Right renal pelvis (tissue), 4 donors: Measurements from ENCODE around the gene DNHD1. TPM values are rescaled to one million over a fixed set of nuclear protein-coding genes. Genes with fewer than 3 reads are reported as not detected.

Source experiments
- DNase-seq, 4 donors: peaks; one replicate each; pipeline ENCODE4 v3.0.0-alpha.2; 2013; ENCODE audit warnings: low read depth in 4 of 4, low spot score in 3 of 4, missing footprints in 1 of 4
- polyA plus RNA-seq, 4 donors: library from polyadenylated mRNA; unstranded; fragments of 120-200 nt; gene quantifications; one replicate each; pipeline ENCODE4 v1.2.1, GENCODE V29; 2013; ENCODE audit not compliant: insufficient read length in 4 of 4

Gene DNHD1, protein sequence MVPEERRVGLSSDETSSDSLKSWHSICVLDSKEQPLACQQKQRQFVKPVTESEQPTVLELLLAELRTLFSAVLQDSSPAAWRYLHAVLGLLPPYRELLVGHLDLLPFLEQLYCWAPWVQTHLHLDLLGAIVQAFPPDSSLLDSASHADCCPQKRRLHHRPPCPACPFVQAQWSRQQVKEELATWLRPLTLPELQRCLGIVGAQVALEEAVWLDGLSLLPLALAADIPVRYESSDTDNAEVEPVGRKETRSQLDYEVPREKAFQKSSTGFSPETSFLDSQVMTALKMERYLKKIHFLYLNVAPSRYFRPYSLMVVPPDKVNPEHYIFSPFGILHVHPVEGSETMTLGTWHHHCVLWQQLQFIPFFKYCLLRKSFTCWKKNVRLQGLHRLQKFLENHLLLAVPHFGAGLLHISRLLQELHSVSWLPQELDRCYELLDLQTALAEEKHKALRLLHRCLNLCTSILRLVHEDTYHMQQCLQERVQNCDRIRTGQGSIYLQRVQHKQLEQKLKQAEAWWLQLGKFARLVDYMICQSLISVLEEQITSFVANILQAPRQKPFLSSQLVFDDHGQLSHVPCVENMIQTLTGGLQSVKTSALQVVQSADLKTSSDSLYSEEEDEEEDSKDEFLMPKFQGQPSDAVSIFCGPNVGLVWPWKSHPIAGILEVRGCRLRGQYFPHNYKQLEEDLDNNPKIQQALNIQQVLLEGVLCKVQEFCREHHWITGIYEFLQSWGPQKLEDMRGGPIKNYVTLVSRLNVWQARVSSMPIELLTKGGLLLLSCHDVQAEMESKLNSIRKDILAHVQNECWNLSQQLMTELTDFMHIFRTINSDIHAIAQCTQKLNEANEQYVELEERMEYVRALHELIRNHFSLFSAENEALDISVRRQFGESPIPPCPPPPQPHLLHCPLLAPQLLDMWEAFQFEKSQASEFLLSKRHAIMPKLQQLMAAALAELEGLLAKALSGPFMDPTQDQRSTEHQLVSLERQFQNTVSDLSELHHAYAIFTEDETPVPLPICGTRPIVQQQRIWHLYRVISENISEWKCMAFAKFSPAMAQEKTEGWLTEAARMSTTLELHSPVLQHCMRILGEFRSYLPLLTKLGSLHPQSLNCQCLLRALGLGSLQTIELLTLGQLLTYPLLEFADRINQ (N-terminal part only)
- polyA plus RNA-seq: 1 to 10 TPM; 5.8 to 9.7 (median 7.5) TPM

- DNase-seq: no peak
Observed at GRCh38 chr11:6497069-6497839, at the start of gene DNHD1. TSS of gene DNHD1 (plus strand) at chr11:6497280. CDS start at chr11:6498216, 936 bp downstream.

DNA sequence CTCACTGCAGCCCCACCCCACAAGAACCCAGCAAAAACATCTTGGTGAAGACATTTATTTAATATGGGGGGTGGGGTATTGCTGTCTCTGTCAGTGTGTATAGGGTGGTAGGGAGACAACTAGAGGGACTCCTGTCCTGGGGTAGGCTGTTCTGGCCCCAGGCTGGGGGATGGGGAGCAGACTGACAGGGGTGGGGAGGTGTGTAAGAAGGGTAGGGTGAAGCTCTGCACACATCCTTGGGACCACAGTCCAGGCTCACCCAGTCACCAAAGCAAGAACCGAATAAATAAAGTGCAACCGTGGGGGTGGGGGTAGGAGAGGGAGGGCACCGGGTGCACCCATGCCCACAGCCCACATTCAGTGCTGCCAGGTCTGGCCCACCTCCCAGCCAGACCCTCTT lies 48.5 kb upstream of the DNHD1 start:
- no peak for DNase-seq

GRCh38 chr11:6452219-6452618 lies 44.9 kb upstream of the DNHD1 start:
- DNase-seq: no peak

DNA sequence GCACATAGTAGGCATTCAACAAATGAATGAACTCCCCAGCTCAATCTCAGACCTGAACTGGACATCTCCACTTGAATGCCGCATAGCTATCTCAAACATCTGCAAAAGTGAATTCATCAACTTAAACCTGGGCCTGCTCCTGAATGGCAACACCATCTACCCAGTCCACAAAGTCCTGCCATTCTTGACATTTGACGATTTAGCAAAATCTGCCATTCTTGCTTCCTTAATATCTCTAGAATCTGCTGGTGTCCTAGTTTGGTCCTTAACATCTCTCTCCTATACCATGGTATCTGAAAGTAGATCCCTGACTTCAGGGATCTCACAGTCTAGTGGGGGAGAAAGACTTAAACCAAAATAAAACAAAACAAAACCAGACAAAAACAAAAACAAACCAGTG lies 43.9 kb upstream of the DNHD1 start:
- no peak for DNase-seq

GRCh38 chr11:6455070-6455469 lies 42.0 kb upstream of the DNHD1 start:
- DNase-seq: no peak

DNA sequence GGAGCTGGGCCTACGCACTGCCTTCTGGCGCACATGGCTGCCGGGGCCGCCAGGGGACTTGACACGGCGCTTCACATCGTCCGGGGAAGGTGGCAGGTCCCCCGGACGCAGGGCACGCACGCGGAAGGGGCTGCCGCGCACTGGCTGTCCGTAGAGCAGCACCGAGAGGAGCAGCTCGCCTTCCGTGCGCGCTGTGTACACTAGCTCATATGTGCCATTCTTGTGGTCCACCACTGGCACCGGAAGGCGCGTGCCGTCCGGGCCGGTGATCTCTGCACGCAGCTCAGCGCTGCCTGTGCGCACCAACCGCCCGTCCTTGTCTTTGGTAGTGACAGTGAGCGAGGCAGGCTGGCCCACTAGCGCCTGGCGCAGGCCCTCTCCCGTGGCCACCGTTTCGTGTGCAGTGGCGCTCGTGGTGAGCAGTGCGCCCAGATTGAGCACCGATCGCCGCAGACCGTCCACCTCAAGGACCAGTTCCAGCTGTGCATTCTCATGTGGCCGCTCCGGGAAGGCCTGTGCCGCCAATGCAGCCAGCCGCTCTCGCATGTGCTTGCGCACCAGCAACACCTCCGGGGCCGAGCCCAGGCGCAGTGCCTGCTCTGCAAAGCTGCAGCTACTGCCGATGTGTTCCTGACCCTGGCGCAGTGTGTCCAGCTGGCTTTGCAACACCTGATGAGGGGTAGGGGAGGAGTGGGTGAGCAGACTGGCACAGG lies 40.6 kb upstream of the DNHD1 start:
- DNase-seq: no peak

- DNase-seq: no peak
Observed at GRCh38 chr11:6457581-6458320, 39.3 kb upstream of the DNHD1 start.

DNA sequence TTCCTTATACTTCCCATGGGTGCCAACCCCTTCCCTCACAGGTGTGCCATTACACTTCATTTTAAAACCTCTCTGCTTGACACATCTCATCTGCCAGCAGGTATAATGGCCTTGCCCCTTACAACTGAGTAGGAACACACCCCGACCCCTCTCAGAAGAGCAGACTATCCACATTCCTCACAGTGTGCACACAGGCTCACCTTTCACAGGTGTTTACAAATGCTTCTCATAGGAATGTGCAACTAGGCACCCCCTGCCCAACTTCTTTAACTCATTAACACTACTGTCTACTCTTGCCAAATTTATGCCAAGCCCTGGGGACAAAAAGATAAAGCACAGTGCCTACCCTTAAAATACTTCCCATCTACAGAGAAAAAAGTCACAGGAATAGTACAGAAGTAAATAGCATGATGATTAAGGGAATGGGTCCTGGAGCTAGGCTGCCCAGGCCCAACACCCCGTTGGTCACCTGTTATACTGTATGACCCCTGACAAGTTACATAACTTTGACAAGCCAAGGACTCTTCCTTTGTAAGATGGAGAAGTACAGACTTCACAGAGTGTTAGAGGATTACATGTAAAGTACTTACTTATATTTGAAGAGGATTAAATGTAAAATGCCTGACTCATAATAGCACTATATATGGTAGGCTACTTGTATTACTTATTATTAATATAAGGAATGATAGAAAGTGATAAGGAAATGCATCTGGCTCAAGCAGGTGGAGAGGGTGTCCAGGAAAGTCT lies 38.6 kb upstream of the DNHD1 start:
- no peak for DNase-seq

- no peak for DNase-seq
Observed at GRCh38 chr11:6459099-6459450, 38.0 kb upstream of the DNHD1 start.

DNA sequence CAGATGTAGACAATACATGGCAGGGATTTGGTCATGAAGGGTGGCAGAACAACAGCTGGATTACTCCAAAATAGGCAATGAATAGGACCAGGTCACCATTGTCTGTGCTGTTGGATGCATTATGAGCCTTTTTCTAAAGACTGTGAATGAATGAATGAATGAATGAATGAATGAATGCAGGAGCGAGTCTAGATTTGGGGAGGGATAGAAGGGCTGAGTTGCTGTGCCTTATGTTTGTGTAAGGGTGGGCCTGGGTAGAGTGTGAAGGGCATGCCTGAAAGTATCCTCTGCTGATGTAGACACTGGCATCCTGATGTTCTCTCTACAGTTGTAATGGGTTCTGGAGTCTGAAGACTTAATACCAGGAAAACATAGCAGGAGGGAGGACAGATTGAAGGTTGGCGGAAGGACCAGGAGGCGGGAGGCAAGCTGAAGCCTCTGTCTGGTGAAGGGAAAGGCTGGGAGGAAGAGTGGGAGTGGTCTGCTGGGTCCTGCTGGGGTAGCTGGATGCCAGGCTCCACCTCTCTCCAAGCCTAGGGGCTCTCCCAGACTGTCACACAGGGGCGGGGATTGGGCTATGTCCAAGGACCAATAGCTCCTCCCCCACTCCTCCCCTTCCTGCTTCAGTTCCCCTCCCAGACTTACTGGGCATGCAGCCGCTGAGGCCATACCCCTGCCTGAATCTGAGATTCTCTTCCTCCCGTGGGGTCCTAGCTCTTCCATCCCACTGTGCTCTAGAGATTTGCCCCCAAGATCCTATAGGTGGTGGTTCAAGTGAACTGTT lies 28.2 kb upstream of the DNHD1 start:
- peak; percentile 83 to 91 (median 90) for DNase-seq

DNA sequence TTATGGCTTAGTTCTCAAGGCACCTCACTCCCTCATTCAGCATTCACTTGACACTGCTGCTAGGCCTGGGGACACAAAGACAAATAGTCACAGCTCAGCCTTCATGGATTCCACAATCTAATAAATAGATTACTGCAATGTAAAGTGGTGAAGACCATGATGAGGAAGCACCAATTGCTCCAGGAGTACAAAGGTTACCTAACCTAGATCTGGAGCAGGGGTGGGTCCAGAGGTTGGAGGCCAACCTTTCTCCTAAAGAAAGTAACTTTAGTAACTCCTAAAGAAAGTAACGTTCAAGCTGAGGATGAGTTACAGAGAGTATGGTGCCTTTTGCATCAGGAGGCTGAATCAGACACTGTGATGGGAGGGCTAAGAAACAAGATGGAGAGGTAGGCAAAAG lies 27.5 kb upstream of the DNHD1 start:
- no peak for DNase-seq

DNA sequence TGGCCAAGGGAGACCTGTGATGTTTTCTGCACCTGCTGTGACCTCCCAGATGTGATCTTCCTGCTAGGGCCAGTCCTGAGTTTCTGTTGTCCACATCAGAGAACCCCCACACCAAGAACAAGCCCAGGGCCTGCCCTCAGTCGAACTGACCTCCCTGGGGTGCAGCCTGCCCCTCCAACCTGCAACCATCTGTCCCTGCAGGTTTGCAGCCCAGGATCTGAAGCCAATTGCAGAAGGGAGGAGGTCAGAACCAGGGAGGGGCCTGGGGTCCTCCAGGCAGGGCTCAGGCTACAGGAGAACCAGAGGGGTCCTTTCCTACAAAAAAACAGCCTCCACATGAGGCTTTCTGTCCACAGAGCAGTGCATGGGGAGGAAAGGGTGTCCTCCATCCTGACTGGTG lies 24.1 kb upstream of the DNHD1 start:
- DNase-seq: no peak

GRCh38 chr11:6473451-6474412 lies 23.3 kb upstream of the DNHD1 start, which contains the start of gene TRIM3:
TSS of gene TRIM3 (minus strand) at chr11:6473941. CDS start at chr11:6465695, 8,246 bp downstream.
- peak in 3 of 4 donors; percentile 76 to 83 (median 78) for DNase-seq

GRCh38 chr11:6474413-6474792 lies 22.7 kb upstream of the DNHD1 start:
- DNase-seq: no peak

DNA sequence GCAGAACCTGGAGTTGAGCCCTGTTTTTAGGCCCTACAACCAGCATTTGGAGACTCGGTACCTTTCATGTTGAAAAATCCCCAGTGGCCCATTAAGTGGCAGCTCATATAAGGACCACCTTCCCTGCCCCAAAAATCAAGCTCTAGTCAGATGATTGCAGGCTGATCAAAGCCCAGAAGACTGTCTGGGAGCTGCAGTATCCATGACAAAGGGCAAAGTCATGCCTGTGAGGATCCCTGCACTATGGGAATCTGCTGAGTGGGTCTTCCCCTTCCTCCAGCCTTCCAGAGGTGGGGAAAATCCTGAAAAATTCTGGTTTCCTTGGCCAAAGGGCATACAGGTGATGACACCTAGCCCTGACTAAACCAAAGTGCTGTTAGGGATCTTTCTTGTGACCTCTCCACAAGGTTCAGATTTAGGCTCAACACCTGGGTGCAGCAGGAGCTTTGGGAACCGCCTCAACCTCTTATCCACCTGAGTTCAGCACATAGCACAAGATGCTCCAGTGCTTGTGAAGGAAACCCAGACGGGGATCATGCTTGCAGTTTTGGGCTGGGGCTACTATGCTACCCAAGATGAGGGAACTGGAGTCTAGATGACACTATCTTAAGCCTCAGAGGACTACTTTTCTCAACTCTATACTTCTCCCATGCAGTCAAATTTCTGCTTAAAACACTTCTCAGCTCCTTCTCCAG lies 22.1 kb upstream of the DNHD1 start:
- no peak for DNase-seq

GRCh38 chr11:6475936-6476335 lies 21.1 kb upstream of the DNHD1 start:
- DNase-seq: no peak
